HG02759 (cell line): ENCODE results near the gene TRHDE.
"Not testable (repeated sequence)": the region's sequence is repeated elsewhere in the genome, so short reads cannot be mapped to it uniquely, and the experiment has no call there.

Source experiments
- ATAC-seq: cut with Tn5 transposase; IDR thresholded peaks from one replicate; pipeline ENCODE4 v1.9.1; 2021; ENCODE audit warnings: mild to moderate bottlenecking, moderate library complexity; ENCODE audit not compliant: unreplicated experiment

The TRHDE gene

GRCh38 chr12:72499244-72499643 lies 227.1 kb downstream of the TRHDE start:
- ATAC-seq = no peak

DNA sequence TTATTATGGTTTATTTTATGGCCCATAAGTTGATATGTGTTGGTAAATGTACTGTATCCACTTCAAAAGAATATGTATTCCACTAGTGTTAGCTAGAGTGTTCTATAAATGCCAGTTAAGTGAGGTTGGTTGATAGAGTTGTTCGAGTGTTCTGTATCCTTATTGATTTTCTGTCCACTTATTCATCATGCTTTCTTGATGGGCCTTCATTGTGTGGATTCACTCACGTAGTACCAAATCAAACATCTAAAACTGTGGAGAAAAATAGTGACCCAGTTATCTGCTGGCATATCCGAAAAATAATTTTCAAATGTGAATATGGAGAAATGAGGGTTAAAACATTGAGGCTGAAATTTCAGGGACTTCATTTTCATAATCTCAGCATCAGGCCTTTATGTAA lies 230.4 kb downstream of the TRHDE start:
- ATAC-seq = no peak

DNA sequence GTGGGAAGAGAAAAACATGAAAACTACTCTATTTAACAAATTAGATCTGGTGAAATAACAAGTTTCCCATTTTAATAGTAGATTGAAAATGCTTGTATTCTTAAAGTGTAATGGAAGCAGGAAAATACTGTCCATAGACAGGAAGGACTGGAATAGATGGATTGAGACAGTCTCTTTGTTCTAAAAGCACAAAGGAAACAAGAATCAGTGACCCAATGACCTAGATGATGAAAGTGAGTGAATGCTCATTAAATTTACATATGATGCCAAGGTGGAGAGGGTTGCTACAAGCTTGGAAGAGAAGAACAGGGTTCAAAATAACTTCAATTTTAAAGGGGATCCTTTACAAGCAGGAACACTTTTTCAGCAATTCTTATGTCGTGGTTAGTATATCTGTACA lies 233.1 kb downstream of the TRHDE start:
- ATAC-seq = no peak

DNA sequence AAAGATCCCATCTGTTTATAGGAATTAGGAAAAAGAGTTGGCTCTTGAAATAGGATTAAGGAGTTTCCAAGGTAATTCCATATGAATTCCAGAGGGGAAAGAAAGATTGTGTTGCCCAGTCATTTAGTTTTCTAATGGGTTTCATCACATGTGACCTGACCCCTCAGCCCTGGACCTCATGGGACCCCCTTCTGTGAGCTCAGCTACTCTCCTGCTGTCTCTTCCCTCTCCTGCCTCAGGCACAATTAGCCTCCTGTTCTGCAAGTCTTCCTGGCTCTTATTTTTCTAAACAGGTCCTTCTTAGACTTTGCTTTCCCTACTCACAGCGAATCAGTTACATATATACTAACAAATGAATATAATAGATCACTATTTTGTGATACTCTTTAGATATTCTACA lies 237.7 kb downstream of the TRHDE start:
- ATAC-seq = no peak

DNA sequence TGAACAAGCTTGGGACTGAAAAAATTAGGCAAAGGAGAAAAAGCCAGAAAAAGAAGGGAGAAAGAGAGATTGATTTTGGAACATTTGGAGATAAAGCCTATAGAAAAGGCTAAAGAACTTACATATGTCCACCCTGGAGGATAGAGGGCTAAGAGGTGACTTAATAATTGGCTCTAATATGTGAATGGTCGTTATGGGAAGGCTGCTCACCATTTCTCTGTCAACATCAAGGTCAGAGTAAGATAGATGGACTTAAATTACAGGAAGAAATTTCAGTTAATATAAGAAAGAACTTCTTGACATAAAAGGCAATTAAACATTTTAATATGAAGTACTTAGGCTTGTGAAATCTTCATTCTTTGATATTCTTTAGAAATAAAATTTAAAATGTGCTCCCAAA lies 238.6 kb downstream of the TRHDE start:
- no peak for ATAC-seq

GRCh38 chr12:72511498-72511897 lies 239.3 kb downstream of the TRHDE start:
- no peak for ATAC-seq

DNA sequence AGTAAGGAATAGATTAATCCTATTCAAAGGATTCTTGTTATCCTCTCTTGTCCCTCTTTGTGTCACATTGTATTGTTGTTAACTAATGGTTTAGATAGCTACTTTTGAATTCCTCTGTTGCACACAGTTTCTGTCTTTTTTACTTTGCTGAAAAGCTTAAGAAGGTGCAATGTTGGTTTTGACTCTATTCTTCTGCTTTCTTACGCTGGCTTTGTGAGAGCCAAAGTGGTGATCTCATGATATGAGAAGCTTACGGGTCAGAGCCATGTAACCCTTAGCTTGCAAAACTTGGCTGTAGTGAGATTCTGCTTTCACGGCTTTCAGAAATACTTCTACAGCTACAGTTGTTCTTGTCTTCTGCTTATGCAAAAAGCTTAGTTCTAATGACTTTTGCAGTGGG lies 239.7 kb downstream of the TRHDE start:
- no peak for ATAC-seq

- ATAC-seq = not testable (repeated sequence)
Measured at GRCh38 chr12:72520044-72520678, 248.0 kb downstream of the TRHDE start.

DNA sequence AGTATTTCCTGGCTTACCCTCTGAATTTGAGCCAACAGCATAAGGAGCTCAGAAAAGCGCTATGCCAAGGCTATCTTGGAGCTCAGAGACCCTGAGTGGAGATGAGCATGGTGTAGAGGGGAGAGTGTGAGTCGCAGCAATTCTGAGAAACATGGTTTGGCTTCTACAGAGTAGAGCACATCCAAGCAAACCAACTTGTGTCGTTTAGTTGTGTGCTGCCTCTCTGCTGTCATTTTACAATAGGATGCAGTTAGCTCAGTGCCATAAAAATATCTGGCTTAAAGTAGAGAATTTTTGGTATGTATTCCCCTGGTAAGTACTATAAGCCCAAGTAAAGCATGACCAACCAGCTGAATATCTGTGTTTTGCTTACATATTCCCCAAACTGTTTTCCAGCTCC lies 249.2 kb downstream of the TRHDE start:
- no peak for ATAC-seq

- no peak for ATAC-seq
Measured at GRCh38 chr12:72522411-72522810, 250.2 kb downstream of the TRHDE start.

DNA sequence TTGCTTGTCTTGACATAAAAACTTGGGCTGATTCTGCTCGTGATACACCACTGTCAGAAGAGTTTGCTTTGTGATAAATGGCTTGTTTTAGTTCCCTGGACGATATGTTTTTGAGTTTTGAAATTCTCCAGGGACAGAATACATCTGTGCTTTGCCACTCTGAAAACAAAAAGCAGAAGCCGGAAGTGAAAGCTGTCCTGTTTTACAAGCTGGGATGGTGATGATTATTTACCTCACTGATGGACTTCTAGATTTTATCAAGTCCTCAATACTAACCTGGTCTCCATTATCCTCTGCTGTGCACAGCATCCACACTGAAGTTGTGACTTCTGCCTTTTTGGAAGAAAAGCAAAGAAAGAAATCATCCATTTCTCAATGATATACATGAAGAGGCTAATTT lies 251.6 kb downstream of the TRHDE start:
- ATAC-seq = no peak

DNA sequence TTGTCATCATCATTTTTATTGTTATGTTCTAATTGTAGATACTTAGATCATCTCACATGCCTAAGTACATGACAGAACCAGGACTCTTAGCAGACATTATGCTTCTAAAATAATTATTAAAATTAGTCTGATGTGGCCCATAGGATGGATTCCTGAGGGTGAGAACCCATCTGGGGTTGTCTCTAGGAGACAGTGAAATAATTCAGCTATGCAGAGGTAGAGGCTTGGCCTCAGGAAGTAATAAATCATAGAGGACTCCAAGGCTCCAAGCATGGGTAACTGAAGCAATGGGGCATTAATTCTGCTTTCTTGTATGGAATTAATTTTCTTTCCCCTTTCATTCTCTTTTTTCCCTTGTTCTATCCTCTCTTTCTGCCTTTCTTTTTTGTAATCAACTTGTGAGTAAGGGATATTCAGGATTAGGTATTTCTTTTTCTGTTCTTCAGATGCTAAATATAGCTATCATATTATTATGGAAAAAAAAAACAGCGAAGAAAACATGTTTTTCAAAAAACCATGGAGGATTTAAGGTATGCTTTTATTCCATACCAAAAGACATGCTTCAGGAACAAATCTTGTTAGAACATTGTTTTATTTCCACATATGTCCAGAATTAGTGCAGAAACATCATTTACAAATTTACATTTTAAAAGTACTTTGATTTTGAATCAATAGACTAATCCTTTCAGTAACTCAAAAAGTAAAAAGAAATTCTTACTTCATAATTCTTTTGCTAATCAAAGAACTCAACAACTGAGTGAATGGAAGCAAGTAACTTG lies 263.2 kb downstream of the TRHDE start:
- no peak for ATAC-seq

GRCh38 chr12:72540811-72541210 lies 268.6 kb downstream of the TRHDE start:
- ATAC-seq = no peak

GRCh38 chr12:72543777-72544467 lies 271.8 kb downstream of the TRHDE start:
- no peak for ATAC-seq

GRCh38 chr12:72546106-72546505 lies 273.9 kb downstream of the TRHDE start:
- ATAC-seq = no peak

GRCh38 chr12:72547573-72547972 lies 275.4 kb downstream of the TRHDE start:
- ATAC-seq = no peak

- no peak for ATAC-seq
Measured at GRCh38 chr12:72549184-72549583, 277.0 kb downstream of the TRHDE start.

GRCh38 chr12:72560003-72560769 lies 288.0 kb downstream of the TRHDE start:
- ATAC-seq = no peak

DNA sequence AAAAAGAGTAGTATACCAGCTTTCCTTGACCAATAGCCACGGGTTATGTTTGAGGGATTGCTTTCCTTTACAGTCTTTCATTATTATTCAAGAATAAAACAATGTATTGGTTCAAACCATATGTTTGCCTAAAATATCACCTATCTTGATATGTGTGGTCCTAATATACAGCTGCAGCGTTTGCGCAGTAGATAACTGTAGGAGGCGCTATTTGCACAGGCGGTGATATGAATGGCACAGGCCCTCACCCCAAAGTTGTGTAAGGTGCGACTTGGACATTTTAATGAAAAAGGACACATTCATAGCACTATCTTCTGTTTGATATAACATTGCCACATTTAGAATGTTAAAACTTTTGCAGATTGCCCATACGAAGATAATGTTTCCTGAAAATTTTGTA lies 298.4 kb downstream of the TRHDE start:
- ATAC-seq = no peak

GRCh38 chr12:72574138-72574537 lies 302.0 kb downstream of the TRHDE start:
- no peak for ATAC-seq

DNA sequence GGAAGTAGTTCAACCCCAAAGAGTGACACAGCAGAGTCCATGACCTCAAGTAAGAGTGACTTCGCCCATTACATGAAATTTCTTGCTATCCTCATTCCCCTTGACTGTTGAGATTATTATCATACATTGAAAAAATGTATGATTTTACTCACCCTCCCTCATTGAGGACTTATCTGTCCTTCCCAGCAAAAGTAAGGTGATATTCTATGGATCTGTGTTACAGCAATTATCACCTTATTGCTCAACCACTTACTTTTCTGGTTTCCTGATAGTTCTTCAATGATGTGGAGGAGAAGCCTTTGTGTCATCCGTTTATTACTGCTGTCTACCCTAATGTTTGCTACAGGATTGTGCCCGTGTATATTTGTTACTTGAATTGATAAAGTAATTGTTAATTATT lies 306.2 kb downstream of the TRHDE start:
- no peak for ATAC-seq
